HFF-Myc (cell line): Measurements from ENCODE around the gene ENAH.
A peak's percentile ranks its signal among the peaks of the same experiment; 100 is the strongest.

Experiments
- DNase-seq: peaks from one replicate; pipeline ENCODE4 v3.0.0-alpha.2; 2011; ENCODE audit warnings: low read depth; ENCODE audit errors: extremely low read depth
- H3K4me3 ChIP-seq: replicated peaks from 2 replicates; pipeline ENCODE4 v1.5.1; 2011; ENCODE audit warnings: low read depth, mild to moderate bottlenecking, control low read depth, low read length
- CTCF ChIP-seq: IDR thresholded peaks from 2 replicates; pipeline ENCODE4 v1.5.1; 2012; ENCODE audit warnings: mild to moderate bottlenecking, low read depth, low read length, control low read depth; ENCODE audit errors: missing control alignments

ENAH gene

DNA sequence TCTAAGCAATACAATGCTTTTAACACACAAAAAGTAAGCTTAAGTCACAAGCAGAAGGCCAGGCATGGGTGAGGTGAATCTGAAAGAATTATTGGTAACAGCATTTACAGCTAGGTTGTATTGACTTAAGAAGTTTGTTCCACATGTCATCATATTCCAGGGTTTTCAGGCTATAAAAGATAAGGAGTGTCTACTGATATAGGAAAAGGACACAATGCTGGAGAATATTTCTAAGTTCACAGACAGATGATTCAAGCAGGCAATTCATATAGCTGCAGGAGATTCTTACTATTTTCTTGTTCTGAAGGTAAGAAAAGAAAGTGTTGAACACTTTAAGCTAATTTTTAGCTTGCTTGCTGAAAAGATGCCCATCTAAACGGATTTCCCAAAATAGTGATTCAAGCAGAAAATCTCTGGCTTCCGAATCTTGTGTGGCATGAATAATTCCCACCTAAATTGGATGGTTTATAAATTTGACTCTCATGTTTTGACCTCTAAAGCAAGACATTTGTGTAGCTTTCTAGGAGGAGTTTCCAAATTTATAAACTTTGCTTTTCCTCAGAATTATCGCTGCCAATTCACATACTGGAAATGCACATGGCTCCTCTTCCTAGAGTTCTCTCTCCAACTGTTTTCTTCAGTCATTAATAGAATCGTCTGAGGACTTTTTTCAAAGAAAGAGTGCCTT is 129.5 kb downstream of the ENAH start:
- H3K4me3 ChIP-seq, result no peak overlapping the region
- TF ChIP-seq CTCF, result no peak
- no peak for DNase-seq

GRCh38 chr1:225522588-225523262 is 130.2 kb downstream of the ENAH start:
- no peak overlapping the region for H3K4me3 ChIP-seq
- no peak for DNase-seq
- no peak for TF ChIP-seq CTCF

DNA sequence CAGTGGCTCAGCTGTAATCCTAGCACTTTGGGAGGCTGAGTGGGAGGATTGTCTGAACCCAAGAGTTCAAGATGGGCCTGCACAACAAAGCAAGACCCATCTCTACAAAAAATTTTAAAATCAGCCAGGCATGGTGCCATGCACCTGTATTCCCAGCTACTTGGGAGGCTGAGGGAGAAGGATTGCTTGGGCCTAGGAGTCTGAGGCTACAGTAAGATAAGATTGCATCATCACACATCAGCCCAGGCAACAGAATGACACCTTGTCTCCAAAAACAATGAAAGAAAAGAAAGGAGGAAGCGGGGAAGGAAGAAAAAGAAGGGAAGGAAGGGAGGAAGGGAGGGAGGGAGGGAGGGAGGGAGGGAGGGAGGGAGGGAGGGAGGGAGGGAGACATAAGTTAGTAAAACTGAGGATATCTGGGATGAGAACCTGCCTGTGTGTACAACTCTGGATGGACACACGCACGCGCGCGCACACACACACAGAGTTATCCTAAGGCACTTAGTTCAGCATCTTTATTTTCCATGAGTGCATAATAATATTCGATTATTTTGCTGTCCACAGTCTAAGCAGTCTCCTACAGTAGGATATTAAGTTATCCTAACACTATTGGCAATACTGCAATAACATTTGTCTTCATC is 132.2 kb downstream of the ENAH start:
- DNase-seq, result no peak
- H3K4me3 ChIP-seq, result no peak overlapping the region
- TF ChIP-seq CTCF, result no peak

DNA sequence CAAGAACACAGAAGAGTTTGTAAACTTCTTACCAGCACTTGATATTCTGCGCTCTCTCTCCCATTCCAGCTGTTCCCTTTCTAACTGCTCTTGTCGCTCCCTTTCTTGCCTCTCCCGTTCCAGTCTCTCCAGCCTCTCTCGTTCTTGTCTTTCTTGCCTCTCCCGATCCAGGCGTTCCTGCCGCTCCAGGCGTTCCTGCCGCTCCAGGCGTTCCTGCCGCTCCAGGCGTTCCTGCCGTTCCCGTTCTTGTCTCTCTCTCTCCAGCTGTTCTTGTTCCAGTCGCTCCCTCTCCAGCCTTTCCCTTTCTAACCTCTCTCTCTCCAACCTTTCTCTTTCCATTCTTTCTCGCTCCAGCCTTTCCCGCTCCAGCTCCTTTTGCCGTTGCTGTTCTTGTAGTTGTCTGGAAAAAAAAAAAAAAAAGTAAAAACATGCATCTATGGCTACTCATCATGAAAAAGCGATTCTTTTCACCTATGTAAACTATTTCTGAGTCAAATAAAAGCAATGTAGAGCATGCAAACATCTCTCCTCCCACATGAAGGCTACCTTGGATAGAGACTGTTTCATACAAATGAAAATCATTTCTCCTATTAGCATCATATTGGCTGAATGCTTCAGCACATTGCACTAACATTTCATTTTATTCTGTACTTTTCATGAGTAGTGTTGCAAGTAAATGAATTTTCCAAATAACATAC is 133.6 kb downstream of the ENAH start:
- DNase-seq, result no peak
- TF ChIP-seq CTCF, result no peak
- peak overlapping the region; percentile 20; the same call in 1 of the 2 replicates for H3K4me3 ChIP-seq

DNA sequence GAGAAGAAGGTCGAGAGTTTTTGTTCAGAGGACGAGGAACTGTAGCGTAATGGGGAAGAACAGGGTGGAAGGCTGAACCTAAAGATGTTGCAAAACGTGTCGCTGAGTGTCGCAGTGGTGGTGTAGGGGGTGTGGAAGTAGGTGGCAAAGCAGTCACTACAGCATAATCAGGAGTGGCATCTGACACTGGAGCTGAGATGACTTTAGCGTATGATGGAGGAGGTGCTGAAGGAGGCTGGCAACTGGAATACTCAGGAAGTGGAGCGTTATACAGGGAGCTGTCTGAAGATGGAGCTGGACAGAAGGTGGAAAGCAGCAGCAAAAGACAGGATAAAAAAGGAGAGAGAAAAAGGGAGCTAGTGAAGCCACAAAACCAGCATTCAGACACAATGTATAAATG is 135.2 kb downstream of the ENAH start:
- no peak for TF ChIP-seq CTCF

GRCh38 chr1:225517221-225517620 is 135.7 kb downstream of the ENAH start:
- no peak for DNase-seq
- TF ChIP-seq CTCF, result no peak
- H3K4me3 ChIP-seq, result no peak overlapping the region

More for the DNA sequence above, 135.2 kb downstream of the ENAH start:
- no peak overlapping the region for H3K4me3 ChIP-seq
- DNase-seq, result no peak
